GM08714 (cell line): ENCODE results near the gene GLT1D1.
"Not testable (repeated sequence)": the region's sequence is repeated elsewhere in the genome, so short reads cannot be mapped to it uniquely, and the experiment has no call there.

Experiments
- H3K4me3 ChIP-seq: fragments of 200-500 bp; sonication (Bioruptor generic); 2 replicates; pipeline ENCODE4 v1.5.1; 2014; ENCODE audit warnings: mild to moderate bottlenecking, low read length, inconsistent platforms
- ZNF274 ChIP-seq: IDR thresholded peaks from 2 replicates; pipeline ENCODE4 v1.6.1; 2012; ENCODE audit warnings: mild to moderate bottlenecking, low read depth, low read length

Gene GLT1D1

DNA sequence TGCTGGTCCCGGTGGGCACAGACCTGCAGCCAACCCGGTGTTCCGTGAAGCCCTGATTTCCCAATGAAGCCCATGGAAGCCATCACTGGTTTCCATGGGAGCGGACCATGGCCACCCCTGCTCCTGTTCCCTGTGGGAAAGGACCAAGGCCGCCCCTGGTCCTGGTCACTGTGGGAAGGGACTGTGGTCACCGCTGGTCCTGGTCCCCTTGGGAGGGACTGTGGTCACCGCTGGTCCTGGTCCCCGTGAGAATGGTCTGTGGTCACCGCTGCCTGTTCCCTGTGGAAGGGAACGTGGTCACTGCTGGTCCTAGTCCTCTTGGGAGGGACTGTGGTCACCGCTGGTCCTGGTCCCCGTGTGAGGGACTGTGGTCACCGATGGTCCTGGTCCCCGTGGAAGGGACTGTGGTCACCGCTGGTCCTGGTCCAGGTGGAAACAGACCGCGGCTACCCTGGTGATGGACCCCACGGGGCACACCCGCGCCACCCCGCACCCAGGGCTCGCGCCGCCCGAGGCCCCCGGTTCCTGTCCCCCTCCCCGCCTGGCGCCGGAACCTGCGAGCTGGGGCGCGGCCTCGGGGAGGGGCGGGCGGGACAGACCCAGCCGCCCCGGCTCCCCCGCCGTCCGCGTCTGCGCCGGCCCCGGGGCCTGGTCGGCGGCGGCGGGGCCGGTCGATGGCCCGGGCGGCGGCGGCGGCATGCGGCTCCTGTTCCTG is at the start of gene GLT1D1:
Gene GLT1D1, plus strand, starts transcription at position 594 of the 715 bp plus-strand sequence. Its CDS starts 104 bp downstream, at position 698.
- TF ChIP-seq ZNF274 = no peak
- peak within 1 kb of the TSS; percentile 76; the same call in 1 of the 2 replicates for H3K4me3 ChIP-seq

DNA sequence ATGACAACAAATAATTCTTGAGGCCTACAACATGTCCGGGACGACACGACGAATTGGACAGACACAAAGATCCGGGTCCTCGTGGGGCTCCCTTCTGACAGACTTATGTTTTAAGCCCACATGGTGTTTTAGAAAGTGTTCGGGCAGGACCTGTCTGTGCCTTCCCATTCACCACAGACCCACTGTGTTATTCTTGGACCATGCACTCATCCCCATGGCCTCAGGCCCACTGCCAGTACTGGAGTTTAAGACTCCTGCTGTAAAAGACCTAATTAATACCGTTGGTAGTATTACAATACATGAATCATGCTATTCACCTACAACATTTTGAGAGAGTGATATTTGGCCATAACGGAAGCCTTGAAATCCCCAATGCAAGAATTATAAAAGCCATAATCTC is 49.5 kb upstream of the GLT1D1 start:
- no peak for TF ChIP-seq ZNF274
- H3K4me3 ChIP-seq = no peak overlapping the region

DNA sequence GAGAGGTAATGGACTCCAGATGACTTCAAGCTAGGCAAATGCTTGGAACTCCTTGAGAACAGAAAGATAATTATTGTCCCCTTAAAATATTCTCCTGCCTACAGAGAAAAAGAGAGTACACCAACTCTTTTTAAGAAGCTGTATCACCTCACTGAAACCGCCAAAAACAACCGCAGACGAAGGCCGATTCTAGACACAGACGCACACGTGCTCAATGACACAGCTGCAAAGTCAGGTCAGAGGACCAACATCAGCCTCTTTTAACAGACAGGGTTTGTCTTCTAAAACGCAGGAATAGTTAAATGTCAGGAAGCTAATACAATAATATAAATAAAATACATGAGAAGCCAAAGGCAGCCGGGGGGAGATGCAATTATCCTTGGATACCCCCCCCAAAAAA is 48.5 kb upstream of the GLT1D1 start:
- no peak overlapping the region for H3K4me3 ChIP-seq
- no peak for TF ChIP-seq ZNF274

DNA sequence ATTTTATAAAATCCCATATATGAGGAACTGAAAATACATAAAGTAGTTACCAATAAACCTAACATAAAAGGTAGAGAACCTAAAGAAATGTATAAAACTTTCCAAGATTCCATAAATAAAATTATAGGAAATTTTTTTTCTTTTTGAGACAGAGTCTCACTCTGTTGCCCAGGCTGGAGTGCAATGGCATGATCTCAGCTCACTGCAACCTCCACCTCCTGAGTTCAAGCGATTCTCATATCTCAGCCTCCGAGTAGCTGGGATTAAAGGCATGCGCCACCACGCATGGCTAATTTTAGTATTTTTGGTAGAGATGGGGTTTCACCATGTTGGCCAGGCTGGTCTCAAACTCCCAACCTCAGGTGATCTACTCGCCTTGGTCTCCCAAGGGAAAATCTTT is 47.9 kb upstream of the GLT1D1 start:
- H3K4me3 ChIP-seq = not testable (repeated sequence)

DNA sequence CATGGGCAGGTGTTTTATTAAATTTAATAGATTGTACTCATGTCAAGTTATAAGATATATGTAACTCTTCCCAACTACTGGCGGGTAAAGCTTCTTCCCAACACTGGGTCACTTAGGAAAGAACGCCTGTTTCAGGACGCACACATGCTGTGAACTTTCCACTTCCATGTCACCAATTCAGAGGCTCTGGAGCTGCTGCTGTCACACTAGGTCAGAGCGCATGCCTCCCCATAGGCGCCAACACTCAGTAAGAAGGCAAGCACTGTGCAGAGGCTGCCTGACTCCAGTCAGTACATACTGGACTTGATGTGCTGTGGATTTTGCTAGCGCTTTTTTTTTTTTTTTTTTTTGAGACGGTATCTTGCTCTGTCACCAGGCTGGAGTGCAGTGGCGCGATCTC is 46.7 kb upstream of the GLT1D1 start:
- TF ChIP-seq ZNF274 = no peak
- H3K4me3 ChIP-seq = no peak overlapping the region

DNA sequence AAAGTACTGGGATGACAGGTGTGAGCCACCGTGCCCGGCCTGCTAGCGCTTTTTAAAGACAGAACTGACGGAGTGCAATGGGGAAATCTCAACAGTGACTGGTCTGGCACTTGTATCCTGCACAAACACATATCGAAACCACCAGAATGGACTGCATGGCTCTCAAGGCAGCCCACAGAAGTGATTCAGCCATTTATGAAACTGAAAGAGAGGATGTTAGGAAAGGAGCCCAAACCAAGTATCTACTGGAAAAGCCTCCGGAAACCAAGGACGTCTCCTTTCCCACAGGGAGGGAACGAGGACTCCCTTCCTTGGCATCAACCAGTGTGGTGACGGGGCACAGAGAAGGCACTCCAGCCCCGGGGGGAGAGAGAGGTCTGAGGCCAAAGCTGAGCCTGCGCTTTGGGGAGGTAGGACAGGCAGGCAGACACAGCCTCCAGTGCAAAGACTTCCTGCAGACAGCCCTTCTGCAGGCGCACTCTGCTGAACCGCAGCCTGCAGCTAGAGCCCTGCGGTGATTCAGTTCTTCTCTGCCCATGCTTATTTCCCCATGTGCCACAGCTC is 46.0 kb upstream of the GLT1D1 start:
- H3K4me3 ChIP-seq = no peak overlapping the region
- TF ChIP-seq ZNF274 = no peak

DNA sequence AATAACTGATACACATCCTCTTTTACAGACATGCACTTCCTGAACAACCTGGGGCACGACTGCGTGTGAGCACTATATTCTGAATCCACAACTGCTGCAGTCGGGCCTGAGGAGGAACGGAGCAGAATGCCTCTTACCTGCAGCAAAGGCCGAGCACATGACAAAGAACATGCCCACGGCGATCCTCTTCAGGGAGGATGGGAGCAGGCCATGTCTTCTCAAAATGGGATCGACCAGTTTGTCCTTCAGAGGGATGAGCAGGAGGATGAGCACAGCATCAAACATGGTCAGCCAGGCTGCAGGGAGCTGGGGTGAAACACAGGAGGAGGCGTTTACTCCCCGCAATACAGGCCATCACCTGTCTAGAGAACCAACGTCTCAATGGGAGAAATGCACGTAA is 44.6 kb upstream of the GLT1D1 start:
- TF ChIP-seq ZNF274 = no peak
- no peak overlapping the region for H3K4me3 ChIP-seq

DNA sequence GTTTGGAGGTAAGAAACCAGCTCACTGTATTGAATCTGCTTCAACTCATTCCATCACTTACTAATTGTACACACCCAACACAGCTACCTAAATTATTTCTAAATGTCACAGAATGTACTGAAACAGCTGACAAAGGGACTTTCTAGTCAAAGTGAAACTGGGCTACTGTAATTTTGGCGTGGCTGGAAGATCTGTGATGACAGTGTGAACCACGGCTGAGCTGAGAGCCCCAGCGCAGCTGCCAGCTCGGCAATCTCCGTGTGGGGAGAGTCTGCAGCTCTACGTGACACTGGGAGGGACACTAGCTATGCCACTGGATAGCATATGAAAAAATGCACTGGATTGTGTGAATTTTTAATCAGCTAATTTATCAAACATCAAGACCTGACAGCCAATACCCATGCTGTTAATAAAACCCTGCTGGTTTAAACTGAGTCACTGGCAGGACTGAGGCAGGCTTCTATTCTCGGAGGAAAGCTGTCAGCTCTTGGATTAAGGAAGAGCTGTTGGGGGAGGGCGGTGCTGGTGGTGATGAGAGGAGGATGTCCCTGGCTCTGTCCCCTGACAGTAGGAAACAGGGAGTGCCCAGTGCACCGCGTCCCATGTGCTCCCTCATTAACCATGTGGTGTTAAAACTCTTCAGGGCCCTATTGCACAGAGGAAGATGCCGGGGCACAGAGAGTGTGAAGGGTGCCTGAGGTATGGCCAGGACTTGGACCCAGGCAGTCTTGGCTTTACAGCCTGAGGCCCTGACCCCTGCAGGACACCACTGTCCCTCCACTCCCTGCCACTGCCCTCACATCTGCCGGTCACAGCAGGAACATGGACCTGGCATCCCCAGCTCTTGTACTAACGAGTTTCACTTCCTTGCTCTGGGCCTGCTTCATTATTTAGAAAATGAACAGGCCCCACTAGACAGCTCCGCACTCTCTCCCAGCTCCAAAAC is 42.8 kb upstream of the GLT1D1 start:
- peak overlapping the region; percentile 41; the same call in 1 of the 2 replicates for H3K4me3 ChIP-seq
- TF ChIP-seq ZNF274 = no peak

DNA sequence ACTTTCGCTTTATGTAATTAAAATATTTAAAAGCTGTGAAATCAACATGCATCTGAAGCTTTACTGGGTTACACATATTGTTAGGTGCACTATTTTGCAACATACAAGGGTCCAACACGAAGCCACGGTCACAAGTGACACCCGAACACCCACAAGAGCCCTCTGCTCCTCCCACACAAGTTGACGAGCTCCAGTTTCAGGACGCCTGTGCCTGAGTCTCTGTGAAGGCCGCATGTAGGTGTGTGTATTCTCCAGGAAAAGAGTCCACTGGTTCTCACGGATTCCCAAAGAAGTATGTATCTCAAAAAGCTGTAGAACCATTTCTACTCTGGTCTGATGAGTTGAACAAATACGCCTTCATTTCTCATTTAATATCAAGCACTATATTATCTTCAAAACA is 41.5 kb upstream of the GLT1D1 start:
- TF ChIP-seq ZNF274 = no peak
- peak overlapping the region; percentile 19; the same call in 1 of the 2 replicates for H3K4me3 ChIP-seq

DNA sequence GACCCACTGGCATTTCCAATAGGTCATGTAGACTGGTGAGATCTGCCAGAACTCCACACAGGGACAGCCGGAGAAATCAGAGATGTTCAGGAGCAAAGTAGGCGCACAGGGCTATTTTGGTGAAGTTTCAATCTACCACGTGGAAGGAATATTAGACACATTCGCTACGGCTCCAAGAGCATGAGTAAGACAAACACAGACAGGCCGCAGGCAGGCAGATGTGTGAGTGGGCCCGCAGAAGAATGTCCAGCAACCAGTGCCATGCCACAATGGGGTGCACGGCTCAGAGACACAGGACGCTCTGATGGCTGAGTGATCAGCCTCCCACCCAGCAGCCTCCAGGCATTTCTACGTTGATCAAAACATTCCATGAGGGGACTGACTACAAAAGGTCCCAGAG is 39.9 kb upstream of the GLT1D1 start:
- H3K4me3 ChIP-seq = no peak overlapping the region
- no peak for TF ChIP-seq ZNF274

DNA sequence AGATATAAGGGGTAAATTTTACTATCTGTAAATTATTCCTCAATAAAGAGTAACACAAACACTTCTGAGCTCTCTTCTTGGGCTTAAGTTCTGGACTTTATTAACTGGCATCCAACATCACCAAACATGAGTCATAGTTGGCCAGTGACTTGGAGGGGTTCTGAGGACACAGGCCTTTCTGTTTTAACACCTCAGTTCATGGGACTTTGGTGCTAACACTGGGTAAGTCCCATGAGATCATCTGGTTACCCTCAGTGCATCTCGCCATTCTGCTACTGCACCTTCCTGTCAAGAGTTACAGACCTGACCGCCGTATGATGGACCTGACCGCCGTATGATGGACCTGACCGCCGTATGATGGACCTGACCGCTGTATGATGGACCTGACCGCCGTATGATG is 39.4 kb upstream of the GLT1D1 start:
- no peak overlapping the region; the same call in 1 of the 2 replicates for H3K4me3 ChIP-seq
- TF ChIP-seq ZNF274 = no peak

DNA sequence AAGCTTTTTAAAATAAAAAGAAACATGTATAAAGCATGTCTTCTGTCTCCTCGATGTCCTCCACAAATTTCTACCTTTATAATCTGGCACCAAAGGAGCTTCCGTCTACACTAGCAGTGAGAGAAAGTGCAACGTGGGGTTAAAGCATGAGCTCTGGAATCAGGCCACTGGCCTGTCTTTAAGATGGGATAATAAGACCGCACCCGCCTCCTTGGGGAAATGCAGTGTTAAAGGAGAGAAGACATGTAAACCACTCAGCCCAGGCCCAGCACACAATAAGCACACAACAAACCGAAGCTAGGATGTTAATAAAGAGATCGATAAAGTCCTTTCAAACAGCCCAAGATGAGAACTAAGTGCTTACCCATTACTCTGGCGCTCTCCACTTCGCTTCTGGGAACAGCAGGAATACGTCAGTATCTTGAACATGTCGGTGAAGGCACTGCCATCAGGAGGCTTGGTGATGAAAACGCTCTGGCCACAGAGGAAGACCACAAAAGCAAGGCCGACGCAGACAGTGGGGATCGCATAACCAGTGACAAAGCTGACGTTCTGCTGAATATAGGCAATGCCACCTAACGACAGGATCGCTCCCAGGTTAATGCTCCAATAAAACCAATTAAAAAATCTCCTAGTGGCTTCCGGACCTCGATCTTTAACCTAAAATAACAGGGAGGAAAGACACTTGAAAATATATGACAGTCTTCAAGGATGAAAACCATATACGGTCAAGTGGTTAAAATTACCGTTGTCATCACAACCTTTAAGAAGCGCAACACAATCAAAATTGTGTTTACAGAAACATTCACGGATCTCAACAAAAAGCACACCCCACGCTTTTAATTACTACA is 38.6 kb upstream of the GLT1D1 start:
- no peak for TF ChIP-seq ZNF274
- H3K4me3 ChIP-seq = no peak overlapping the region; the same call in 1 of the 2 replicates

DNA sequence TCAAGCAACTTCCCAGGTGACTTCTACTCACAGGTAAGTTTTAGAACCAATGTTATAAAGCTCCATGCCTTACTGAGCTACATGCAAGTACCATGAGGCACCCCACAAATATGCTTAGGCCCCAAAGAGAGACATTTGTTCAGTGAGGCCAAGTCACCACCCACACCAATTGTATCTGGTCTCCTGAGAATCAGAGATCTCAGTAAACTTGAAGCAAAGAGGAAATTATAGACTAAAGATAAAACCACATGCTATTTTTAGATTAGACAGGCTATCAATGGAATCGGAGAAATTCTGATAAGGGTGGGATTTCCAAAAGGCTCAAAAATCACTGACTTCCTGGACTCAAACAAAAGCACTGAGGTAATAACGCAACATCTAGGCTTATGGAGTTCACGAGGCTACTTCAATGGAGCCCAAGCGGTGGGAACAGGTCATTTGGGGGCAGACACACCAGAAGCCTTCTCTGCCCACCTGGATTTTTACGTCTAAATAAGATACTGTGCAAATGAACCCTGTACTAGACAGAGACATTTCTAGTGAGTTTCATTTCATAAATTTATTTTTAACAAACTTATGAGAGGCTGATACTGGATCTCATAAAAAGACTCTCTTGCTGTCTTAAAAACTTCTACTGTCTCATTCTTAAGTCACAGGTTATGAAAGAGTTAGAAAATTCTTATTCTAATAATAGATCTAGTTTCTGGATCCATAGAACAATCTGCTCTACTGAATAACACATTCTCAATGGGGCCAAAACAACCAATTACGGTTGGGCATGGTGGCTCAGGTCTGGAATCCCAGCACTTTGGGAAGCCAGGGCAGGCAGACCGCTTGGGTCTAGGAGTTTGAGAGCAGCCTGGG is 37.3 kb upstream of the GLT1D1 start:
- no peak for TF ChIP-seq ZNF274
- H3K4me3 ChIP-seq = peak overlapping the region; percentile 49
